AG10803 (cell line): Measurements from ENCODE around the gene MFSD6L.

ENCODE experiments used
- DNase-seq: peaks from one replicate; pipeline ENCODE4 v3.0.0; 2010; ENCODE audit warnings: low read depth
- H3K4me3 ChIP-seq: 2 replicates; pipeline ENCODE4 v1.5.1; 2011; ENCODE audit warnings: mild to moderate bottlenecking, low read length, control low read depth
- CTCF ChIP-seq: conservative IDR thresholded peaks from 2 replicates; pipeline ENCODE4 v1.5.1; 2011; ENCODE audit warnings: mild to moderate bottlenecking, low read length, control low read depth, inconsistent platforms

The MFSD6L gene

GRCh38 chr17:8776248-8776647 lies 22.9 kb downstream of the MFSD6L start:
- DNase-seq: no peak
- no peak for TF ChIP-seq CTCF
- no peak overlapping the region for H3K4me3 ChIP-seq

GRCh38 chr17:8766731-8767130 lies 32.4 kb downstream of the MFSD6L start:
- TF ChIP-seq CTCF: no peak
- peak; percentile 20 for DNase-seq
- H3K4me3 ChIP-seq: no peak overlapping the region

GRCh38 chr17:8762012-8762411 lies 37.2 kb downstream of the MFSD6L start:
- no peak overlapping the region for H3K4me3 ChIP-seq
- TF ChIP-seq CTCF: no peak
- no peak for DNase-seq

GRCh38 chr17:8758137-8758596 lies 41.0 kb downstream of the MFSD6L start, which contains the start of gene SPDYE4:
Gene SPDYE4, minus strand, starts transcription at chr17:8758546. Its CDS starts 164 bp downstream, at chr17:8758382.
- DNase-seq: no peak
- TF ChIP-seq CTCF: no peak
- H3K4me3 ChIP-seq: no peak within 1 kb of the TSS

- no peak for DNase-seq
- no peak for TF ChIP-seq CTCF
- no peak overlapping the region for H3K4me3 ChIP-seq
Measured at GRCh38 chr17:8757189-8757588, 42.0 kb downstream of the MFSD6L start.

GRCh38 chr17:8755590-8756255 lies 43.4 kb downstream of the MFSD6L start:
- no peak for TF ChIP-seq CTCF
- no peak for DNase-seq
- no peak overlapping the region for H3K4me3 ChIP-seq

DNA sequence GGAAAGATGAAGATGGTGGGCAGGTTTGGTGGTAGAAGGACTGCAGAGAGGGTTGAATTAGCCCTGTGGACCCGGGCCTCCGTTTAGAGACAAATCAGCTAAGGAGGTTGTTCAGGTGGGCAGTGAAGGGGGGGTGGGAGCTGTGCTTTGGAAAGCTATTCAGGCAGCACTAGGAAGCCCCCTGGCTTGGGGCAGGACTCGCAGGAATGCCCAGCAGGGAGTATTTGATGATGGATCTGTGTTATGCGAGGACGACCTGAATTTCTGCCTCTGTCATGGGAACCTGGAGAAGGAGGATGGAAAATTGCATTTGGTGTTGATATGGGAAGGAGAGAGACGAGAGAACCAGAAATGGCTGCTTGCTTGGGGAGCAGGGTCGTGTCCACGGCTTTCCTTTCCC lies 44.3 kb downstream of the MFSD6L start:
- DNase-seq: no peak
- H3K4me3 ChIP-seq: no peak overlapping the region
- no peak for TF ChIP-seq CTCF
